ENCODE data around the gene HLCS. TPM values are rescaled to one million over a fixed set of nuclear protein-coding genes. Genes with fewer than 3 reads are reported as not detected.
A peak's percentile ranks its signal among the peaks of the same experiment; 100 is the strongest.

The HLCS gene
- total RNA-seq, 2 experiments from 2014 or later: 15.5 to 16.8 TPM

GRCh38 chr21:36763305-36763704, 203.2 kb downstream of the HLCS start:
- Mint-ChIP-seq H3K36me3 (ENCODE audit: low read depth) (no peaks in the 10 kb centered on the region), H3K27ac (no peak overlapping the region), H3K4me1 (ENCODE audit: low read depth) (peaks cover 11% of the 10 kb centered on the region), H3K9me3 (ENCODE audit: insufficient read depth) (no peaks in the 10 kb centered on the region), H3K27me3 (ENCODE audit: low read depth) (no peaks in the 10 kb centered on the region), H3K4me3 (no peak overlapping the region)
- ChIA-PET CTCF (no interaction called here), POLR2A (no interaction called here)
- DNase-seq (no peak), ATAC-seq (no peak)

DNA sequence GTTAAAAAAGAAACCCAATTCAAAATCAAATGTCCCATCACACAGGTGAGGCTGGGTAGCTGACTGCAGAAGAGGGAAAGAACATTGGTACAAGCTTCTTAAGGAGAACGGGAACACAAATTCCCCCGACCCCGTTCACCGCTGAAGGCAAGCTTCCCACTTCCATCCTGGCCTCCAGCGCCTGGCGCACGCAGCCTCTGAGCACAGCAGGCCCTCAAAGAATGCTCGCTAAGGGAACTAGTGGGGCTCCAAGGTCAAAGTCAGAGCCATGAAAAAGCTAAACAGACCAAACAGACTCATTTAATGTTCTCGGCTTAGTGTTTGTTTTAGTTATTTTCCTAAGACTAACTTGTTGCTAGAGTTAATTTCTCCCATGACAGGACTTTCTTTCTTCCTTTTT, 203.8 kb downstream of the HLCS start:
- ChIA-PET CTCF (interaction anchor here (1.8 kb wide), 1 partner anchor 132 kb away, joined by 4 read pairs; no protein-coding TSS in a partner anchor), POLR2A (interaction anchor here (0.5 kb wide), 1 partner anchor 283 kb away, joined by 3 read pairs; no protein-coding TSS in a partner anchor)
- no peaks in the 10 kb centered on the region for H3K27me3 Mint-ChIP-seq (ENCODE audit: low read depth)
- H3K4me1 Mint-ChIP-seq (ENCODE audit: low read depth): peaks cover 11% of the 10 kb centered on the region
- ATAC-seq (no peak), DNase-seq (no peak)
- no peak overlapping the region for H3K4me3 Mint-ChIP-seq
- no peak overlapping the region for H3K27ac Mint-ChIP-seq
- H3K36me3 Mint-ChIP-seq (ENCODE audit: low read depth): no peaks in the 10 kb centered on the region
- no peaks in the 10 kb centered on the region for H3K9me3 Mint-ChIP-seq (ENCODE audit: insufficient read depth)

DNA sequence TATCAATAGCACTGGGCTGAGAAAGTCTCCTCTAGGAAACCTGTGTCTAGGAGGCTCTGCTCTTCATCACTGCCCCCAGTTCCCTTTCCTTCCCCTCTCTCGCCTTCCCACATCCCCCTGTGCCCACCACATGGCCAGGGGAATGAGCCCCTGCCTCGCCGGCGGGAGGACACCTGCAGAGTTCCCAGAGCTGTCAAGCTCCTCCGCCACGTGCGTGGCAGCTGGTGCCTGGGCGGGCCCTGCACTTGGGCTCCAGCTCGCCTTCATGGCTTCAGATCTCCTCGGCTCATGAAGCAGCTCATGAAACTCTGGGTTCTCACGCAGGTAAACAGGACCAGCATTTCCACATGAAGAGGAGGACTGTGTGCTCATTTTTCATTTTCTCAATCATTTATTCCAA, 204.8 kb downstream of the HLCS start:
- ChIA-PET CTCF (interaction anchor here (1.2 to 1.8 kb wide), 2 partner anchors 41 to 131 kb away, joined by 3 to 4 read pairs; no protein-coding TSS in a partner anchor), POLR2A (no interaction called here)
- DNase-seq (no peak), ATAC-seq (no peak)
- no peaks in the 10 kb centered on the region for H3K27me3 Mint-ChIP-seq (ENCODE audit: low read depth)
- H3K36me3 Mint-ChIP-seq (ENCODE audit: low read depth): no peaks in the 10 kb centered on the region
- no peak overlapping the region for H3K4me3 Mint-ChIP-seq
- H3K4me1 Mint-ChIP-seq (ENCODE audit: low read depth): peaks cover 11% of the 10 kb centered on the region
- H3K9me3 Mint-ChIP-seq (ENCODE audit: insufficient read depth): no peaks in the 10 kb centered on the region
- no peak overlapping the region for H3K27ac Mint-ChIP-seq

DNA sequence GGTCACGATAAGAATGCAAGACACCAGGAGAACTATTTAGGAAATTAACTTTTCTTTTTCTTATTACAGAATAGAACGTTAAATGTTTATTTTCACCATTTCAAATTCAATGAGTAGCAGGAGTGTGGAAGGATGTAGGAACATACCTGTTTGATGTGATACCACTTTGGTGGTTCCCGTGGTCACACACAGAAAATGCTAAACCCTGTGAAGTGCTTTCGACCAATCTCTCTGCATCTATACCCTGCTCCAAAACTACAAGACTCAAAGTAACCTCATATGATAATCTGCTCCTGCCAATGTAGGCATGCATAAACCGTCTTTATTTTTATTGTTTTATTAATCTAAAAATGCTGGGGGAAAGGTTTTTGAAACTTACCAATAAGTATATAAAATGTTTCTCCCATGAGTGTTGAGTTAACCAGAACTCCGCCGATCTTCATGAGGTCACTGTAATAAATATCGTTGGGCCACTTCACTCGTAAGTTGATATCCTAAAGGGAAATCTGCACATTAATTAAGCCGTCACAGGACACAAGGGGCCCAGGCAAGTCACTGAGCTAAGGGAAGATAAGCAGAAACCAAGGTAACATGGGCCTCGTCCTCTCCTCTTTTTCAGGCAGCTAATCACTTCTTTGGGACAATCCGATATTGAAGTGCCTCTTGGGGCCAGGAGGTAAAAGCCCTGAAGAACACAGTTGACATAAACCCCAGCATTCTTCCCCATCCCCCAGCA, 207.0 kb downstream of the HLCS start:
- H3K36me3 Mint-ChIP-seq (ENCODE audit: low read depth): no peaks in the 10 kb centered on the region
- H3K9me3 Mint-ChIP-seq (ENCODE audit: insufficient read depth): no peaks in the 10 kb centered on the region
- H3K4me1 Mint-ChIP-seq (ENCODE audit: low read depth): peaks cover 11% of the 10 kb centered on the region
- H3K27me3 Mint-ChIP-seq (ENCODE audit: low read depth): no peaks in the 10 kb centered on the region
- H3K27ac Mint-ChIP-seq: no peak overlapping the region
- no peak overlapping the region for H3K4me3 Mint-ChIP-seq
- CTCF ChIA-PET: interaction anchor here (1.5 kb wide), 1 partner anchor 13 kb away, joined by 4 read pairs; no protein-coding TSS in a partner anchor
- ATAC-seq (no peak), DNase-seq (peak; percentile 27)
- POLR2A ChIA-PET: no interaction called here

DNA sequence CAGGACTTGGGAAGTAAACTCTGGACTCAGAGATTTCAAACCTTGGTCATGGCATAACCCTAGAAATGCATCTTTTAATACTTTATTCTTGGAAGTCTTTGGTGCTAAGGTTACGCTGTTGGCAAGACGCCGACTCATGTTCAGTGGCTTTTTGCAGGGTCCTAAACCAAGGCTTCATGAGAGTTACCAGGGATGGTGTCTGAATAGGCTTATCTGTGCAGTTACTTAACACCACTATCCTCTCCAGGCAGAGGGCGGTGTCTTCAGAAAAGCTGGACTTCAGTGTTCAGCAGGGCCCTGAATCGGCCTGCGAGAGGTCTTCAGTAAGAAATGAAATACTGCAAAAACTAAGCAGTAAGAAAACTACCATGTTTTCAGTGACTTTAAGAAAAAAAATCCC, 209.3 kb downstream of the HLCS start:
- Mint-ChIP-seq H3K9me3 (ENCODE audit: insufficient read depth) (no peaks in the 10 kb centered on the region), H3K27ac (no peak overlapping the region), H3K36me3 (ENCODE audit: low read depth) (no peaks in the 10 kb centered on the region), H3K4me1 (ENCODE audit: low read depth) (peaks cover 11% of the 10 kb centered on the region), H3K27me3 (ENCODE audit: low read depth) (no peaks in the 10 kb centered on the region), H3K4me3 (no peak overlapping the region)
- no peak for DNase-seq
- ChIA-PET POLR2A (no interaction called here), CTCF (interaction anchor here (0.7 kb wide), 1 partner anchor 11 kb away, joined by 3 read pairs; no protein-coding TSS in a partner anchor)
- no peak for ATAC-seq

DNA sequence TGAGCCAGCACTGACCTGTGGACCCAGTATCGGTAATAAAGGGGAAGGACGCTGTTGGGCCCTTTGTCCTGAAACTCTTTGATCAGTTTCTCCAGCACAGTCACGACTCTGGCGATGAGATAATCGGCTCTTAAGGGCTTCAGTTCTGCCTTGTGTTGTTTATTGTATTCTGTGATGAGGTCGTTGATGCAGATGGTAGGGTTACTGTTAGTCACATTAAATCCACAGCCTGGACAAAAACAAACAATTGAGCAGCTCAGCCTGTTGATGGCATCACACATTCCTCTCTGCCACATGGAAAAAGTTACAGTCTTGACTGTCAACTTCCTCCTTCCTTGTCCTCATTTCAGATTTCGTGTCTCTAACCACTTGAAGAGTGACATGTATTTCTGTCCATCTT, 209.9 kb downstream of the HLCS start:
- no peaks in the 10 kb centered on the region for H3K9me3 Mint-ChIP-seq (ENCODE audit: insufficient read depth)
- POLR2A ChIA-PET: no interaction called here
- H3K4me3 Mint-ChIP-seq: no peak overlapping the region
- no peaks in the 10 kb centered on the region for H3K36me3 Mint-ChIP-seq (ENCODE audit: low read depth)
- H3K4me1 Mint-ChIP-seq (ENCODE audit: low read depth): peaks cover 11% of the 10 kb centered on the region
- no peaks in the 10 kb centered on the region for H3K27me3 Mint-ChIP-seq (ENCODE audit: low read depth)
- DNase-seq: no peak
- no peak overlapping the region for H3K27ac Mint-ChIP-seq
- no peak for ATAC-seq
- CTCF ChIA-PET: interaction anchor here (0.7 kb wide), 1 partner anchor 10 kb away, joined by 3 read pairs; no protein-coding TSS in a partner anchor

DNA sequence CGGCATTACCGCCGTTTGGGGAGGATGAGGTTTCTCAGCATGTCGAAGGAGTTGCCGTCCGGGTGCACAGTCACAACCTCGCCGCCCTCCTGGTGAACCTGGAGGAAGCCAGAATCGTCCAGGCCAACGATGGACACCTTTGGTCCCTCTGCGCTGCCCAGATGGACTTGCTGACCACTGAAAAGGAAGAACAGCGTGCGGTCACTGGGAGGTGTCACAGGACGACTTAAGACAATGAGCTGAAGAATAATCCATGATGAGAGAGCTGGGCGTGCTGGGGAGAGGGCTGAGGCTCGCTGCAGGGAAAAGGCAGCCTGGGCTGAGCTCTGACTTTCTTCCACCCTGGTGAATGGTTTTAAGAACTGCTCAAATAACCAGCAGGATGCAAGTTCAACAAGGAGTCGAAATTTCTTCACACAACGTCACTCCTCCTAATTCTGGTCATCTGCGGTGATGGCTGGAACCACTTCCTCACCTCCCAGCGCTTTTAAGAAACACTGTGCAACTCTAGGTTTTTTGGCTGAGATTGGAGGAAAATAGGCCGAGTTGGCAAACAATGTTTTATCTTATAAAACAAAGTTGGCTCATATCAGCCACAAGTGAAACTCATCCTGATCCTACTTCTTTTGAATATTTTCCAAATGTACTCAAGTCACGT, 212.1 kb downstream of the HLCS start:
- Mint-ChIP-seq H3K27ac (no peak overlapping the region), H3K4me3 (no peak overlapping the region), H3K4me1 (ENCODE audit: low read depth) (peaks cover 5% of the 10 kb centered on the region), H3K36me3 (ENCODE audit: low read depth) (no peaks in the 10 kb centered on the region), H3K27me3 (ENCODE audit: low read depth) (peaks cover 7% of the 10 kb centered on the region), H3K9me3 (ENCODE audit: insufficient read depth) (no peaks in the 10 kb centered on the region)
- POLR2A ChIA-PET: no interaction called here
- no peak for DNase-seq
- ATAC-seq: no peak
- CTCF ChIA-PET: no interaction called here

DNA sequence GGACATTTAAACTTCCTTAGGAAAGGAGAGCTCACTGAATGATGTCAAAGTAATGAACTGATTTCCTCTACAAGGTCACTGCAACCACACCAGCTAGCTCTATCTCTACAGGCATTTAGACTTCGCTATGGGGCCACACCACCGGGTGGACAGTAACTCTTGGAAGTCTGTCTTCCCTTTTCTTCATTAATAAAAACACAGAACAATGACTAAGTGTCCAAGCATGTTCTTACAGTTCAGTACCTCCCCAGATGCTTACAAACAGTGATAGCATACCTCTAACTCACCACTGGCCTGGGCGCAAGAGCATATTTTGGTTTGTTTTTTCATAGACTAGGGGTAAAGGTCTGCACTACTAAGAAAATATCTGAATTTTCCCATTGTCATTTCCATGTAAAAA, 212.9 kb downstream of the HLCS start:
- Mint-ChIP-seq H3K27ac (no peak overlapping the region), H3K9me3 (ENCODE audit: insufficient read depth) (no peaks in the 10 kb centered on the region), H3K27me3 (ENCODE audit: low read depth) (peaks cover 14% of the 10 kb centered on the region), H3K4me1 (ENCODE audit: low read depth) (peaks cover under 1% of the 10 kb centered on the region), H3K4me3 (no peak overlapping the region), H3K36me3 (ENCODE audit: low read depth) (no peaks in the 10 kb centered on the region)
- no peak for ATAC-seq
- ChIA-PET POLR2A (no interaction called here), CTCF (no interaction called here)
- DNase-seq: no peak

- Mint-ChIP-seq H3K27me3 (ENCODE audit: low read depth) (peaks cover 28% of the 10 kb centered on the region), H3K4me1 (ENCODE audit: low read depth) (peaks cover 9% of the 10 kb centered on the region), H3K9me3 (ENCODE audit: insufficient read depth) (no peaks in the 10 kb centered on the region), H3K36me3 (ENCODE audit: low read depth) (no peaks in the 10 kb centered on the region), H3K4me3 (no peak overlapping the region), H3K27ac (no peak overlapping the region)
- ATAC-seq: no peak
- ChIA-PET CTCF (interaction anchor here (1.2 kb wide), 1 partner anchor 9 kb away, joined by 3 read pairs; no protein-coding TSS in a partner anchor), POLR2A (no interaction called here)
- no peak for DNase-seq
Observed at GRCh38 chr21:36751383-36751782, 215.1 kb downstream of the HLCS start.

- ATAC-seq (no peak), DNase-seq (no peak)
- no peaks in the 10 kb centered on the region for H3K36me3 Mint-ChIP-seq (ENCODE audit: low read depth)
- no peaks in the 10 kb centered on the region for H3K9me3 Mint-ChIP-seq (ENCODE audit: insufficient read depth)
- peaks cover 33% of the 10 kb centered on the region for H3K27me3 Mint-ChIP-seq (ENCODE audit: low read depth)
- no peak overlapping the region for H3K27ac Mint-ChIP-seq
- no peak overlapping the region for H3K4me3 Mint-ChIP-seq
- H3K4me1 Mint-ChIP-seq (ENCODE audit: low read depth): peaks cover 9% of the 10 kb centered on the region
- CTCF ChIA-PET: no interaction called here
- POLR2A ChIA-PET: no interaction called here
Observed at GRCh38 chr21:36750576-36750959, 215.9 kb downstream of the HLCS start.

DNA sequence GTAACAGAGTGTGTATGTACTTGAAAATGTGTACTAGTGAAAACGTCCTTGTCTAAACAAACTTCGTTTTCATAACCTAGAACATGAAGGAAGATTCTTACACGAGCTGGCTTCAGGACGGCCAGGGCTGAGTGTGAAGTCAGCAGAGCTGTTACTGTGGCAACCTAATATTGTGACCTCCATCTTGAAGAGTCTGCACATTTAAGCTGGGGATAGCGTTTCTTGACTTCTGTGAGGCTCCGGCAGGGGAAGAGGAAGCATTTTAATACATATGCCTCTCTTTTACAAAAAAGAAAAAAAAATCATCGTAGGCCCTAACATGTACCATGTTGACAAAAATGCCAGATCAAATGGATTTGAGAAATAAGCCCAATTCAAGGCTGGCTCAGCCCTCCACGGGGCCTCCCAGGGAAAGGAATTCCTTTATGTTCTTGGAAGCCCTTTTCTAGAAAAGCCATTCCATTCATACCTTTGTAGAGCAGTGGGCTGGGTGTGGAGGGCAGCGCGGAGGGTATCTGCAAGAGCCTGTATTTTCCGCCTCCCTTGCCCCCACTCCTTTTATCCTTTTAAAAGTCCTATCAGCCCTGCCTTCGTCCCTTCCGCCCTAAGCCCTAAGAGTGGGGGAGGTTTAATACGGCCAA, 216.4 kb downstream of the HLCS start:
- Mint-ChIP-seq H3K36me3 (ENCODE audit: low read depth) (no peaks in the 10 kb centered on the region), H3K4me3 (no peak overlapping the region), H3K4me1 (ENCODE audit: low read depth) (peaks cover 9% of the 10 kb centered on the region), H3K27ac (no peak overlapping the region), H3K27me3 (ENCODE audit: low read depth) (peaks cover 38% of the 10 kb centered on the region), H3K9me3 (ENCODE audit: insufficient read depth) (no peaks in the 10 kb centered on the region)
- ATAC-seq (no peak), DNase-seq (no peak)
- ChIA-PET CTCF (interaction anchor here (2.0 kb wide), 1 partner anchor 104 kb away, joined by 4 read pairs; no protein-coding TSS in a partner anchor), POLR2A (no interaction called here)

- Mint-ChIP-seq H3K27me3 (ENCODE audit: low read depth) (peaks cover 47% of the 10 kb centered on the region), H3K27ac (no peak overlapping the region), H3K4me3 (no peak overlapping the region), H3K9me3 (ENCODE audit: insufficient read depth) (no peaks in the 10 kb centered on the region), H3K36me3 (ENCODE audit: low read depth) (no peaks in the 10 kb centered on the region), H3K4me1 (ENCODE audit: low read depth) (peaks cover 9% of the 10 kb centered on the region)
- ChIA-PET POLR2A (no interaction called here), CTCF (interaction anchor here (1.4 to 2.0 kb wide), 4 partner anchors 11 to 108 kb away, joined by 3 to 4 read pairs (median 4); no protein-coding TSS in a partner anchor)
- peak; percentile 77 for ATAC-seq
- DNase-seq: peak; percentile 44
Observed at GRCh38 chr21:36747815-36748383, 218.6 kb downstream of the HLCS start.

Data from activated CD8-positive, alpha-beta T cell treated with anti-CD3 and anti-CD28 coated beads, Interleukin-2, amount 10 ng/mL, durations not matched to agents 7 days and 5 days (primary cell).